Neural cell (in vitro differentiated cells): ENCODE results near the gene ANKMY1. TPM values are rescaled to one million over a fixed set of nuclear protein-coding genes. Genes with fewer than 3 reads are reported as not detected.

ENCODE experiments used
- H2AFZ ChIP-seq: fragments of 200-600, 300-800 bp; sonication (generic), shearing (Covaris generic); 2 replicates; pipeline ENCODE4 v1.6.0; 2014; ENCODE audit warnings: low read depth, mild to moderate bottlenecking, antibody characterized with exemption, low read length, moderate library complexity
- H3F3A ChIP-seq: fragments of 200-600 bp; shearing (Covaris generic); 2 replicates; pipeline ENCODE4 v1.6.1; 2016; ENCODE audit warnings: mild to moderate bottlenecking, moderate library complexity, mixed read lengths, antibody characterized with exemption, low read length; ENCODE audit not compliant: insufficient read depth, poor library complexity, severe bottlenecking
- H3K27ac ChIP-seq: fragments of 200-600, 300-800 bp; sonication (generic), shearing (Covaris generic); 2 replicates; pipeline ENCODE4 v1.5.1; 2014; ENCODE audit warnings: mild to moderate bottlenecking, low read length, moderate library complexity
- H3K27me3 ChIP-seq: fragments of 300-800, 200-600 bp; sonication (generic), shearing (Covaris generic); 2 replicates; pipeline ENCODE4 v1.6.0; 2014; ENCODE audit warnings: mild to moderate bottlenecking, low read depth, low read length, moderate library complexity; ENCODE audit not compliant: insufficient read depth
- H3K36me3 ChIP-seq: fragments of 300-800, 200-600 bp; sonication (generic), shearing (Covaris generic); 2 replicates; pipeline ENCODE4 v1.5.1; 2014; ENCODE audit warnings: mild to moderate bottlenecking, antibody characterized with exemption, low read length, moderate library complexity; ENCODE audit not compliant: insufficient read depth
- H3K4me2 ChIP-seq: fragments of 300-800, 200-600 bp; sonication (generic), shearing (Covaris generic); 2 replicates; pipeline ENCODE4 v1.6.0; 2014; ENCODE audit warnings: mild to moderate bottlenecking, low read length
- H3K4me3 ChIP-seq: fragments of 300-800, 200-600 bp; sonication (generic), shearing (Covaris generic); 2 replicates; pipeline ENCODE4 v1.5.1; 2014; ENCODE audit warnings: mild to moderate bottlenecking, low read length, moderate library complexity
- H3K79me2 ChIP-seq: fragments of 200-600 bp; shearing (Covaris generic); replicated peaks from 2 replicates; pipeline ENCODE4 v1.6.0; 2014; ENCODE audit warnings: mild to moderate bottlenecking, low read length, moderate library complexity; ENCODE audit not compliant: insufficient read depth
- H3K9ac ChIP-seq: fragments of 300-800, 200-600 bp; sonication (generic), shearing (Covaris generic); 2 replicates; pipeline ENCODE4 v1.6.1; 2016; ENCODE audit warnings: mild to moderate bottlenecking, low read length, mixed read lengths
- H3K9me2 ChIP-seq: fragments of 200-600 bp; shearing (Covaris generic); 2 replicates; pipeline ENCODE4 v1.6.1; 2016; ENCODE audit warnings: mild to moderate bottlenecking, low read length, mixed read lengths; ENCODE audit not compliant: insufficient read depth
- H3K9me3 ChIP-seq: fragments of 200-600, 300-800 bp; sonication (generic), shearing (Covaris generic); 2 replicates; pipeline ENCODE4 v1.6.1; 2016; ENCODE audit warnings: mild to moderate bottlenecking, mixed run types, low read length, moderate library complexity, mixed read lengths
- H4K20me1 ChIP-seq: fragments of 200-600 bp; shearing (Covaris generic); 2 replicates; pipeline ENCODE4 v1.6.1; 2016; ENCODE audit warnings: mild to moderate bottlenecking, mixed run types; ENCODE audit not compliant: insufficient read depth
- EP300 ChIP-seq: fragments of 450-650 bp; conservative IDR thresholded peaks from 2 replicates; pipeline ENCODE4 v1.6.1; 2014; ENCODE audit warnings: antibody characterized with exemption, mild to moderate bottlenecking, moderate library complexity; ENCODE audit not compliant: poor library complexity, severe bottlenecking
- EZH2 ChIP-seq: fragments of 200-600, 300-800 bp; shearing (Covaris generic), sonication (generic); IDR thresholded peaks from 2 replicates; pipeline ENCODE4 v1.6.1; 2014; ENCODE audit warnings: antibody characterized with exemption, low read length, borderline replicate concordance, mild to moderate bottlenecking; ENCODE audit not compliant: insufficient read depth, poor library complexity, severe bottlenecking
- MXI1 ChIP-seq: fragments of 450-650 bp; conservative IDR thresholded peaks from 2 replicates; pipeline ENCODE4 v1.6.1; 2014; ENCODE audit warnings: antibody characterized with exemption, mild to moderate bottlenecking; ENCODE audit not compliant: poor library complexity, severe bottlenecking
- POLR2AphosphoS5 ChIP-seq: IDR thresholded peaks from 2 replicates; pipeline ENCODE4 v1.6.1; 2012
- RAD21 ChIP-seq: fragments of 450-650 bp; conservative IDR thresholded peaks from 2 replicates; pipeline ENCODE4 v1.6.1; 2014; ENCODE audit warnings: antibody characterized with exemption, mild to moderate bottlenecking, moderate library complexity
- REST ChIP-seq: IDR thresholded peaks from 2 replicates; pipeline ENCODE4 v1.6.1; 2012; ENCODE audit warnings: borderline replicate concordance
- SMC3 ChIP-seq: fragments of 450-650 bp; conservative IDR thresholded peaks from 2 replicates; pipeline ENCODE4 v1.6.1; 2014; ENCODE audit warnings: antibody characterized with exemption, mild to moderate bottlenecking, moderate library complexity; ENCODE audit not compliant: poor library complexity
- TAF1 ChIP-seq: IDR thresholded peaks from 2 replicates; pipeline ENCODE4 v1.6.1; 2012; ENCODE audit warnings: low read depth
- polyA plus RNA-seq: library from polyadenylated mRNA; depleted of rRNA; stranded (reverse); fragments of >200 nt; gene quantifications from 2 replicates; pipeline ENCODE4 v1.2.3, GENCODE V29; 2014
- TF ChIP-seq, protein P1 (sequence below): fragments of 450-650 bp; IDR thresholded peaks from 2 replicates; pipeline ENCODE4 v1.5.1; 2014; ENCODE audit warnings: antibody characterized with exemption, mild to moderate bottlenecking, moderate library complexity; ENCODE audit not compliant: poor library complexity, severe bottlenecking

The ANKMY1 gene
- polyA plus RNA-seq, 1 donor from 2014 or later: 6.6 TPM

DNA sequence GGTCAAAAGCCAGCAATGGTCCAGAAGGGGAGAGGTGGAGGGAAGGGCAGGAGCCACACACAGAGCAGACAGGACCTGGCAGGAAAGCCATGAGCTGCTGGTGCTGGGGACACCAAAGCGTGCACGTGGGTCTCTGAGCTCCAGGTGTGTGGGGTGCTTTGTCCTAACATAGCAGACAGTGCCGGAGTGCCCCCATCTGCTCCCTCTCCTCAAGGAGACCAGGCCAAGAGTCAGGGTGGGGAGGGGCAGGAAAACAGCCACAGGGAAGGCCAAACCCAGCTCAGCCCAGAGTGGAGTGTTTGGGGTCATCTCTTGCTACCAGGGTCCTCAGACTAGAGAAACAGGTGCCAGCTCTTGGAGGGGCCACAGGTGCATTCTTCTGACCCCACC lies 126.5 kb downstream of the ANKMY1 start:
- H3K4me2 ChIP-seq: no peak overlapping the region
- no peak overlapping the region for H3K4me3 ChIP-seq
- H3K27ac ChIP-seq: no peak overlapping the region
- H3K79me2 ChIP-seq: peaks cover 2% of the 10 kb centered on the region
- no peak overlapping the region for H2AFZ ChIP-seq
- H3K9ac ChIP-seq: no peak overlapping the region
- no peaks in the 10 kb centered on the region for H3K27me3 ChIP-seq
- no peaks in the 10 kb centered on the region for H3K9me3 ChIP-seq
- no peaks in the 10 kb centered on the region for H4K20me1 ChIP-seq
- no peaks in the 10 kb centered on the region for H3K9me2 ChIP-seq
- no peaks in the 10 kb centered on the region for H3K36me3 ChIP-seq
- no peaks in the 10 kb centered on the region for H3F3A ChIP-seq
- TF ChIP-seq MXI1 (no peak), EZH2 (no peak), TAF1 (no peak), SMC3 (no peak)

DNA sequence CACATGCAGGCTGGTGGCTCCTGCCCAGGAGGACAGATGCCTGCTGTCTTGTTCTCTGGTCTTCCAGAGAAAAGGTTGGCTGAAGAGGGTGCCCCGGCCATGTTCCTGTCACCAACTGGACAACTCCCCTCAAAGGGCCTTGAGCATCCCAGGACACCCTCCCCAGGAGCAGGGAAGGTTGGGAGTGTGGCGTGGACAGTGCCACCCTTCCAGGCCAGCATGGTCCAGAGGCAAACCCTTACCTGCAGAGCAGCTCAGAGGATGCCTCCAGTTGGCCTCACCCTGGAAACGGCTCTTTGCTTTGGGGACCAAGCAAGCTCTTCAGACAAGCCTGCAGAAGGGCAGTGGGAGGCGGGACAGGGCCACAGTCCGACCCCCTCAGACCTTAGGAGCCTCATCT lies 127.2 kb downstream of the ANKMY1 start:
- Histone ChIP-seq H3K9me3 (no peaks in the 10 kb centered on the region), H3K4me3 (no peak overlapping the region), H3F3A (no peaks in the 10 kb centered on the region), H2AFZ (no peak overlapping the region), H3K9me2 (no peaks in the 10 kb centered on the region), H3K27ac (no peak overlapping the region), H3K27me3 (no peaks in the 10 kb centered on the region), H3K36me3 (no peaks in the 10 kb centered on the region), H3K4me2 (no peak overlapping the region), H3K9ac (no peak overlapping the region), H4K20me1 (no peaks in the 10 kb centered on the region), H3K79me2 (no peaks in the 10 kb centered on the region)
- TF ChIP-seq TAF1 (no peak), MXI1 (no peak), SMC3 (no peak), RAD21 (no peak), EZH2 (no peak), POLR2AphosphoS5 (no peak), EP300 (no peak), REST (no peak)
- TF ChIP-seq, protein P1, sequence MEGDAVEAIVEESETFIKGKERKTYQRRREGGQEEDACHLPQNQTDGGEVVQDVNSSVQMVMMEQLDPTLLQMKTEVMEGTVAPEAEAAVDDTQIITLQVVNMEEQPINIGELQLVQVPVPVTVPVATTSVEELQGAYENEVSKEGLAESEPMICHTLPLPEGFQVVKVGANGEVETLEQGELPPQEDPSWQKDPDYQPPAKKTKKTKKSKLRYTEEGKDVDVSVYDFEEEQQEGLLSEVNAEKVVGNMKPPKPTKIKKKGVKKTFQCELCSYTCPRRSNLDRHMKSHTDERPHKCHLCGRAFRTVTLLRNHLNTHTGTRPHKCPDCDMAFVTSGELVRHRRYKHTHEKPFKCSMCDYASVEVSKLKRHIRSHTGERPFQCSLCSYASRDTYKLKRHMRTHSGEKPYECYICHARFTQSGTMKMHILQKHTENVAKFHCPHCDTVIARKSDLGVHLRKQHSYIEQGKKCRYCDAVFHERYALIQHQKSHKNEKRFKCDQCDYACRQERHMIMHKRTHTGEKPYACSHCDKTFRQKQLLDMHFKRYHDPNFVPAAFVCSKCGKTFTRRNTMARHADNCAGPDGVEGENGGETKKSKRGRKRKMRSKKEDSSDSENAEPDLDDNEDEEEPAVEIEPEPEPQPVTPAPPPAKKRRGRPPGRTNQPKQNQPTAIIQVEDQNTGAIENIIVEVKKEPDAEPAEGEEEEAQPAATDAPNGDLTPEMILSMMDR: no peak
